22Rv1 (cell line): ENCODE measurements around the gene GALNT12.

Source experiments
- CTCF ChIP-seq: fragments of 450-650 bp; IDR thresholded peaks from 2 replicates; pipeline ENCODE4 v1.5.1; 2017; ENCODE audit warnings: mild to moderate bottlenecking
- ZFX ChIP-seq: fragments of 450-650 bp; IDR thresholded peaks from 2 replicates; pipeline ENCODE4 v1.6.1; 2017; ENCODE audit warnings: antibody characterized with exemption, borderline replicate concordance

DNA sequence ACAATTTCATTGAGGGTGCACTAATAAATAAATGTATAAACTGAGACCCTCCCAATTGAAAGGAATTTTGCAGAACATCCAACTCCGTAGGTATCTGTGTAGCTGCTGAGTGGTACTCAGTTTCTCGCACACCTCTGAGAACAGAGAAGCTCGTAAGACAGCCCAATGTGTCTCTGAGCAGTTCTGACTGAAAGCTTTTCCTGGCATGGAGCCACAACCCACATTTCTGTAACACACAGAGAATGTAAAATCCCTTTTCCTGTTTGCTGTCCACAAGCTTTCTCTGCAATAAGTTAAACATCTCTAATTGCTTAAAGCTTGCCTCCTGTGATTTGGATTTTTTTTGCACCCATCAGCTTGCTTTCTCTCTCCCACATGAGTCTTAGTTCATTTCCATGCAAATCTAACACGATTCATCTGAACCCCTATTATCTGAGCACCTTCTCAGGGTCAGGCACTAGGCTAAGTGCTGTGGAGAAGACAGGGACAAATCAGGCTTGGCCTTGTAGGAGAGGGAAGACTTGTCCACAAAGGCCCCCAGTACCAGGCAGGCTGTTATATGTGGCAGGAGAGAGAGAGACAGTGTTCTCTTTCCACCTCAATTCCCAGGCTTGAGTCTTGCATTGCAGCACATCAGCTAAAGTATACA lies 92.1 kb downstream of the GALNT12 start:
- TF ChIP-seq CTCF (no peak), ZFX (no peak)
